GM12875 (cell line): Measurements from ENCODE around the gene EBPL.
A peak's percentile ranks its signal among the peaks of the same experiment; 100 is the strongest.

Experiments used
- H3K4me3 ChIP-seq: one replicate; pipeline ENCODE4 v1.5.1; 2011; ENCODE audit warnings: low read depth, low read length, control low read depth
- TF ChIP-seq, protein P1 (sequence below): IDR thresholded peaks from 2 replicates; pipeline ENCODE4 v1.5.1; 2011; ENCODE audit warnings: low read depth, mild to moderate bottlenecking, control low read depth, inconsistent platforms, low read length, moderate library complexity, borderline replicate concordance; ENCODE audit not compliant: insufficient read depth

The EBPL gene

DNA sequence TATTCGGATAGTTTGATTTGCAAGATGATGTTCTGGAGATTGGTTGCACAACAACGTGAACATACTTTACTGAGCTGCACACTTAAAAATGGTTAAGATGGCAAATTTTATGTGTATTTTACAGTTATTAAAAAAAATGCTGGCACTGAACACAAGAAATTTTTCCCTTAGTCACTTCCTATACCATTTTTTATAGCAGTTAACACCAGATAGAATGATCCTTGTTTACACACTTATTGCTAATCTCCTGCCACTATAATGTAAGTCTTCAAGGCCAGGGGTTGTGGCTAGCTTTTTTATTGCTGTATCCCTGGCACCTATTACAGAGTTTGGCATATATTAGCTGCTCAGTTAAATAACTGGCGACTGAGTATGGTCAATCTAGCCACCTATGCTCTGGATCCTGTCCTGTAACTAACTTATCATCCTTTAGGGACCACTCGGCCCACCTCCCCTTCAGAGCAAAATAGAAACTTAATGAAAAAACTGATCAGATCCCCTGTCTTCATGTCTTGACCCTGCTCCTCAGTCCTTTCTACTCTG is 2.0 kb upstream of the EBPL start:
- TF ChIP-seq, protein P1, sequence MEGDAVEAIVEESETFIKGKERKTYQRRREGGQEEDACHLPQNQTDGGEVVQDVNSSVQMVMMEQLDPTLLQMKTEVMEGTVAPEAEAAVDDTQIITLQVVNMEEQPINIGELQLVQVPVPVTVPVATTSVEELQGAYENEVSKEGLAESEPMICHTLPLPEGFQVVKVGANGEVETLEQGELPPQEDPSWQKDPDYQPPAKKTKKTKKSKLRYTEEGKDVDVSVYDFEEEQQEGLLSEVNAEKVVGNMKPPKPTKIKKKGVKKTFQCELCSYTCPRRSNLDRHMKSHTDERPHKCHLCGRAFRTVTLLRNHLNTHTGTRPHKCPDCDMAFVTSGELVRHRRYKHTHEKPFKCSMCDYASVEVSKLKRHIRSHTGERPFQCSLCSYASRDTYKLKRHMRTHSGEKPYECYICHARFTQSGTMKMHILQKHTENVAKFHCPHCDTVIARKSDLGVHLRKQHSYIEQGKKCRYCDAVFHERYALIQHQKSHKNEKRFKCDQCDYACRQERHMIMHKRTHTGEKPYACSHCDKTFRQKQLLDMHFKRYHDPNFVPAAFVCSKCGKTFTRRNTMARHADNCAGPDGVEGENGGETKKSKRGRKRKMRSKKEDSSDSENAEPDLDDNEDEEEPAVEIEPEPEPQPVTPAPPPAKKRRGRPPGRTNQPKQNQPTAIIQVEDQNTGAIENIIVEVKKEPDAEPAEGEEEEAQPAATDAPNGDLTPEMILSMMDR, result no peak
- H3K4me3 ChIP-seq, result no peak overlapping the region

DNA sequence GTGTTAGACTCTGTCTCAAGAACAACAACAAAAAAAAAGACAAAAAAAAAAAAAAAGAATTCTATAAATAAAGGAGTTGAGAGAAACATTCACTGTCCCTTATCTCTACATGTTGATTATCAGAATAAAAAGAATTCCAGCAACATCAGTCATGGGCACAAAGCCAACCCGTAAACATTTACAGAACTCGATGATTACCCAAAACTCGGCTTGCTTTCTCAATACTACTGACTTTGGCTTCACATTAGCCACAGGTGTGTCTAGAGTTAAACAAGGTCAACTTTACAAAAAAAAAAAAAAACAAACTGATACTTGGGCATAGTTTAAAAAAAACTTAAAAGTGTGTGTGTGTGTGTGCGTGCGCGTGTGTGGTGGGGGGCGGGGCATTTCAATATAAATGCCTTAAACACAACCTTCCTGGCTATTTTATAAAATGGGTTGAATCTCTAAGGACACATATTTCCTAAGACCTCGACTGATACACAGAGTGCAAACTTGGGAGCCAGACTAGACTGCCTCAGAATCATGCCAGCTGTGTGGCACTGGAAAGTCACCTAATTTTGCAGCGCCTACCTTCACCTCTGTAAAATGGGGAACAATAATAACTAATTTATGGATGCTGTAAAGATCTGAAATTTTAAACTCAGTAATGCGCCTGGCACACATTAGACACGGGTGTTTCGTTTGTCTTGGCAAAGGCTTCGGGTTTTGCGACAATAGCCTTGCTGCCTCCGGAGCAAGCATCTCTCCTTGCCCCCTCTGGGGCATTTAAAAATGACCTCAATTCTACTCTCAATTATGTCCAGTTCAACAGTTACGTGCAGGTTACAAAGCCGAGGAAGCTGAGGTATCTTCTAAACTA is 922 bp downstream of the EBPL start:
- peak overlapping the region; percentile 62 for H3K4me3 ChIP-seq
- TF ChIP-seq, protein P1, result no peak

DNA sequence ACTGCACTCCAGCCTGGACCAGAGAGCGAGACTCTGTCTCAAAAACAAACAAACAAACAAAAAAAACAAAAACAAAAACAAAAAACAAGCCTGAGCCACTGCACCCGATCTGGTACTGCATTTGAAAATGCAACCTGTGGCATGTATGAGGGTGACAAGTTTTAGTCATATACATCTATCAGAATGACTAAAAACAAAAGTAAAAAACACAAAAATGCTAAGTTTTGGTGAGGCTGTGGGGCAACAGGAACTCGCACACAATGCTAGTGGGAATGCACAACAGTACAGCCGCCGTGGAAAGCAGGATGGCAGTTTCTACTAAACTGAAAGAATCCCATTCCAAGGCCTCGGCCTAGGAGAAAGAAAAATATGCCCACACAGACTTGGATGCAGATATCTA is 7.8 kb downstream of the EBPL start:
- no peak overlapping the region for H3K4me3 ChIP-seq
- TF ChIP-seq, protein P1, result no peak

DNA sequence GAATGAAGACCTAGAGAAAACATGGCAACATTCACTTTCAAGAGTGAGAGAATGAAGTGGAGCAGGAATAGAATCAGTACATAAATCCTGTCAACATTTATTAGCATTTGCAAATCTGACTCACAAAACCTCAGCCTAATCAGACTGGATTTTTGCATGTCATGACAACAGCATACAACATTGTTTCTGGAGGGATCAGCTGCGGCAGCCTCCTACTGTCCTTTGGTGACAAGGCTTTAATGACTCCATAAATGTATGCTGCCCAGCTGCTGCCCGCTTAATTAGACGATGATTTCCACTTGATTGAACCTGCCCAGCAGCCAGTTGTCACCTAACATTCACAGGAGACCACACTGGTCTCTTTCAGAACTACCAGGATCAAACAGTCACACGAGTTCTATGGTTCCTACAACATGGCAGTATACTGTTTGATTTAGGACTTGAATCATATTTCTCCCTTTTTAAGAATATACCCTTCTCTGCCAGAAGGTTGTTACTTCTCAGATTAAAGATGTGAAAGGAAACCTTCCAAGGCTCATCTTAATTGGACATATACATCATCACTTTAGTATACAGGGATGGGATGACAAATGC is 9.3 kb downstream of the EBPL start:
- TF ChIP-seq, protein P1, result no peak
- H3K4me3 ChIP-seq, result no peak overlapping the region

DNA sequence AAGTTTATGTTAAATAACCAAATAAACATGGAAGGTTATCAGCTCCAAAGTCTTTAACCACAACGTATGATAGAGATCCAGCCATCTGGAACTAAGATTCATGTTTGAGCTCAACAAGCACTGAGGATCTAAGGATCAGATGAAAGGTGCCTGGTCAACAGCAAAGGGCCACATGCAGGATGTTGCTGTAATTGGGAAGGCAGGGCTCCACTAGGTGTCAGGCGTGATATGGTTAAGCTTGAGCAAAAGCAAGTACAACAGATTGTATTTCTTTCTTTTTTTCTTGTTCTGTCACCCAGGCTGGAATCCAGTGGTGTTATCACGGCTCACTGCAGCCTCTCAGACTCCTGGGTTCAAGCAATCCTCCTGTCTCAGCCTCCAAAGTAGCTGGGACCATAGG is 12.0 kb downstream of the EBPL start:
- TF ChIP-seq, protein P1, result no peak; the same call in 1 of the 2 replicates
- no peak overlapping the region for H3K4me3 ChIP-seq

DNA sequence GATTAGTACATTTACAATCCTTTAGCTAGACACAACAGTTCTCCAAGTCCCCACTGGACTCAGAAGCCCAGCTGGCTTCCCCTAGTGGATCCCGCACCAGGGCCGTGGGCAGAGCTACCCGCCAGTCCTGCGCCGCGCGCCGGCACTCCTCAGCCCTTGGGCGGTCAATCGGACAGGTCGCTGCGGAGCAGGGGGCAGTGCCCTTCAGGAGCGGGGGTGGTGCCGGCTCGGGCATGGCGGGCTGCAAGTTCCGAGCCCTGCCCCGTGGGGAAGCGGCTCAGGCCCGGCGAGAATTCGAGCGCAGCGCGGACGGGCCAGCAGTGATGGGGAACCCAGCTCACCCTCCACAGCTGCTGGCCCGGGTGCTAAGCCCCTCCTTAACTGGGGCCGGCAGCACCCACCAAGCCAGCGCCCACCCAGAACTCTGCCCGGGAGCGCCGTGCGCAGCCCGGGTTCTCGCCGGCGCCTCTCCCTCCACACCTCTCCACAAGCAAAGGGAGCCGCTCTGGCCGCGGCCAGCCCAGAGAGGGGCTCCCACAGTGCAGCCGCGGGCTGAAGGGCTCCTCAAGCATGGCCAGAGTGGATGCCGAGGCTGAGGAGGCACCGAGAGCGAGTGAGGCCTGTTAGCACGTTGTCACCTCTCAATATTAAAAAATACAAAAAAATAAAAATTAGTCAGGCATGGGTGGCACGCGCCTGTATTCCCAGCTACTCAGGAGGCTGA is 12.9 kb downstream of the EBPL start:
- H3K4me3 ChIP-seq, result no peak overlapping the region
- TF ChIP-seq, protein P1, result no peak
